HepG2 (cell line): ENCODE data around the gene STARD10. TPM values are rescaled to one million over a fixed set of nuclear protein-coding genes. Genes with fewer than 3 reads are reported as not detected.
A peak's percentile ranks its signal among the peaks of the same experiment; 100 is the strongest.

Source experiments
- ATAD3A ChIP-seq: sonication (generic); formaldehyde crosslinking; IDR thresholded peaks from 2 replicates; pipeline ENCODE4 v1.4.0; 2020; ENCODE audit warnings: missing genetic modification reagents
- CC2D1A ChIP-seq: sonication (generic); formaldehyde crosslinking; IDR thresholded peaks from 2 replicates; pipeline ENCODE4 v1.8.1; 2023; ENCODE audit warnings: mild to moderate bottlenecking, missing genetic modification reagents
- CSRNP2 ChIP-seq: sonication (generic); formaldehyde crosslinking; conservative IDR thresholded peaks from 2 replicates; pipeline ENCODE4 v1.8.0; 2022; ENCODE audit warnings: low read depth, missing genetic modification reagents
- GZF1 ChIP-seq: sonication (generic); formaldehyde crosslinking; IDR thresholded peaks from 2 replicates; pipeline ENCODE4 v1.5.1; 2020; ENCODE audit warnings: mild to moderate bottlenecking, missing genetic modification reagents
- HNRNPK ChIP-seq: fragments of 200-400 bp; formaldehyde crosslinking; IDR thresholded peaks from 2 replicates; pipeline ENCODE4 v1.6.1; 2018; ENCODE audit warnings: low read length, low read depth, moderate library complexity, mild to moderate bottlenecking; ENCODE audit not compliant: poor library complexity, severe bottlenecking
- KAT8 ChIP-seq: IDR thresholded peaks from 2 replicates; pipeline ENCODE4 v1.6.1; 2016; ENCODE audit warnings: missing genetic modification reagents, missing compliant biosample characterization
- SAFB2 ChIP-seq: sonication (generic); formaldehyde crosslinking; IDR thresholded peaks from 2 replicates; pipeline ENCODE4 v1.5.1; 2020; ENCODE audit warnings: missing genetic modification reagents, low read depth, mild to moderate bottlenecking, borderline replicate concordance
- SNRNP70 ChIP-seq: fragments of 200-400 bp; formaldehyde crosslinking; IDR thresholded peaks from 2 replicates; pipeline ENCODE4 v1.6.1; 2017; ENCODE audit warnings: mild to moderate bottlenecking, low read depth, low read length, moderate library complexity
- SPEN ChIP-seq: sonication (generic); formaldehyde crosslinking; IDR thresholded peaks from 2 replicates; pipeline ENCODE4 v1.5.1; 2020; ENCODE audit warnings: low read depth, mild to moderate bottlenecking, missing genetic modification reagents
- TARDBP ChIP-seq: sonication (generic); formaldehyde crosslinking; IDR thresholded peaks from 2 replicates; pipeline ENCODE4 v1.8.0; 2022; ENCODE audit warnings: mild to moderate bottlenecking, missing genetic modification reagents
- TCF7 ChIP-seq: sonication (generic); IDR thresholded peaks from 2 replicates; pipeline ENCODE4 v1.6.1; 2016; ENCODE audit warnings: antibody characterized with exemption, low read depth
- XBP1 ChIP-seq: sonication (generic); formaldehyde crosslinking; IDR thresholded peaks from 2 replicates; pipeline ENCODE4 v1.5.0; 2020; ENCODE audit warnings: missing genetic modification reagents
- ZFY ChIP-seq: sonication (generic); formaldehyde crosslinking; IDR thresholded peaks from 2 replicates; pipeline ENCODE4 v1.4.0; 2020; ENCODE audit warnings: missing genetic modification reagents
- ZNF33A ChIP-seq: sonication (generic); formaldehyde crosslinking; IDR thresholded peaks from 2 replicates; pipeline ENCODE4 v1.5.1; 2020; ENCODE audit warnings: missing genetic modification reagents, mild to moderate bottlenecking, moderate library complexity, borderline replicate concordance
- ZNF709 ChIP-seq: sonication (generic); formaldehyde crosslinking; IDR thresholded peaks from 2 replicates; pipeline ENCODE4 v1.5.0; 2020; ENCODE audit warnings: mild to moderate bottlenecking, missing genetic modification reagents
- ZNF788 ChIP-seq: sonication (generic); formaldehyde crosslinking; IDR thresholded peaks from 2 replicates; pipeline ENCODE4 v1.5.0; 2020; ENCODE audit warnings: mild to moderate bottlenecking, missing genetic modification reagents, borderline replicate concordance
- polyA plus RNA-seq, 8 experiments: library from polyadenylated mRNA; depleted of rRNA in 3 of 8; stranded (reverse) in 7 of 8; unstranded in 1 of 8; fragments of >200 nt; fragmentation: Illumina TruSeq in 4 of 8; extraction: Trizol in 4 of 8; gene quantifications; 2 replicates each; pipeline versions ENCODE4 v1.2.1 to v1.2.3, GENCODE V29; 2011 to 2016; ENCODE audit warnings: low read depth in 4 of 8, missing spikeins in 1 of 8, mixed read lengths in 1 of 8; ENCODE audit not compliant: insufficient read depth in 1 of 8
- total RNA-seq, 5 experiments: library from RNA; depleted of rRNA; stranded (reverse); fragments of >200 nt; fragmentation: Illumina TruSeq; extraction: Trizol; gene quantifications; 2 replicates each; pipeline ENCODE4 v1.2.3, GENCODE V29; 2016; ENCODE audit warnings: low read depth in 1 of 5
- TF ChIP-seq, protein P1 (sequence below): sonication (generic); formaldehyde crosslinking; IDR thresholded peaks from 2 replicates; pipeline ENCODE4 v1.8.0; 2022; ENCODE audit warnings: missing genetic modification reagents, mild to moderate bottlenecking, inconsistent platforms, borderline replicate concordance
- TF ChIP-seq, protein P2 (sequence below): sonication (generic); formaldehyde crosslinking; IDR thresholded peaks from 2 replicates; pipeline ENCODE4 v1.9.0; 2022; ENCODE audit warnings: low read depth, missing genetic modification reagents
- TF ChIP-seq, protein P3 (sequence below): sonication (generic); formaldehyde crosslinking; IDR thresholded peaks from 2 replicates; pipeline ENCODE4 v1.8.1; 2022; ENCODE audit warnings: low read depth, mild to moderate bottlenecking, missing genetic modification reagents

STARD10 gene
- total and polyA plus RNA-seq, 2 of the 13 experiments (the other 11 are each of a cell fraction or from before 2014, with no cell fraction given), result 260 to 341 TPM

- TF ChIP-seq ZNF788 (CRISPR knock-in tag) (peak; percentile 72), ZNF709 (CRISPR knock-in tag) (no peak), ATAD3A (CRISPR knock-in tag) (no peak), CSRNP2 (CRISPR knock-in tag) (no peak), SPEN (CRISPR knock-in tag) (peak; percentile 67; the same call in 1 of the 2 replicates), ZNF33A (CRISPR knock-in tag) (no peak), ZFY (CRISPR knock-in tag) (peak; percentile 47; the same call in 1 of the 2 replicates), KAT8 (CRISPR knock-in tag) (no peak; the same call in 1 of the 2 replicates), XBP1 (CRISPR knock-in tag) (no peak), TARDBP (CRISPR knock-in tag) (peak; percentile 49; the same call in 1 of the 2 replicates), TCF7 (no peak), CC2D1A (CRISPR knock-in tag) (no peak), SNRNP70 (no peak), SAFB2 (CRISPR knock-in tag) (no peak), HNRNPK (no peak), GZF1 (CRISPR knock-in tag) (no peak)
- TF ChIP-seq, protein P1, sequence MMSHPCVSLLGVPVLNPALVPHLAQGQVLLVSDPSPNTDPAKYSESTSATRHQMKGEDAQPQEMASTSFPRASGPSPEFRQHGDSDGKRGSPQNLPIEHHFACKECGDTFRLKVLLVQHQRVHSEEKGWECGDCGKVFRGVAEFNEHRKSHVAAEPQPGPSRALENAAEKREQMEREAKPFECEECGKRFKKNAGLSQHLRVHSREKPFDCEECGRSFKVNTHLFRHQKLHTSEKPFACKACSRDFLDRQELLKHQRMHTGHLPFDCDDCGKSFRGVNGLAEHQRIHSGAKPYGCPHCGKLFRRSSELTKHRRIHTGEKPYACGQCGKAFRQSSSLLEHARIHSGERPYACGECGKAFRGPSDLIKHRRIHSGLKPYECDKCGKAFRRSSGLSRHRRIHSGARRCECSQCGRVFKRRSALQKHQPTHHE, result no peak
- TF ChIP-seq, protein P2, sequence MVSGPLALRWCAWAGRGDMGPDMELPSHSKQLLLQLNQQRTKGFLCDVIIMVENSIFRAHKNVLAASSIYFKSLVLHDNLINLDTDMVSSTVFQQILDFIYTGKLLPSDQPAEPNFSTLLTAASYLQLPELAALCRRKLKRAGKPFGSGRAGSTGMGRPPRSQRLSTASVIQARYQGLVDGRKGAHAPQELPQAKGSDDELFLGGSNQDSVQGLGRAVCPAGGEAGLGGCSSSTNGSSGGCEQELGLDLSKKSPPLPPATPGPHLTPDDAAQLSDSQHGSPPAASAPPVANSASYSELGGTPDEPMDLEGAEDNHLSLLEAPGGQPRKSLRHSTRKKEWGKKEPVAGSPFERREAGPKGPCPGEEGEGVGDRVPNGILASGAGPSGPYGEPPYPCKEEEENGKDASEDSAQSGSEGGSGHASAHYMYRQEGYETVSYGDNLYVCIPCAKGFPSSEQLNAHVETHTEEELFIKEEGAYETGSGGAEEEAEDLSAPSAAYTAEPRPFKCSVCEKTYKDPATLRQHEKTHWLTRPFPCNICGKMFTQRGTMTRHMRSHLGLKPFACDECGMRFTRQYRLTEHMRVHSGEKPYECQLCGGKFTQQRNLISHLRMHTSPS (CRISPR knock-in tag), result peak; percentile 73; the same call in 1 of the 2 replicates
- TF ChIP-seq, protein P3, sequence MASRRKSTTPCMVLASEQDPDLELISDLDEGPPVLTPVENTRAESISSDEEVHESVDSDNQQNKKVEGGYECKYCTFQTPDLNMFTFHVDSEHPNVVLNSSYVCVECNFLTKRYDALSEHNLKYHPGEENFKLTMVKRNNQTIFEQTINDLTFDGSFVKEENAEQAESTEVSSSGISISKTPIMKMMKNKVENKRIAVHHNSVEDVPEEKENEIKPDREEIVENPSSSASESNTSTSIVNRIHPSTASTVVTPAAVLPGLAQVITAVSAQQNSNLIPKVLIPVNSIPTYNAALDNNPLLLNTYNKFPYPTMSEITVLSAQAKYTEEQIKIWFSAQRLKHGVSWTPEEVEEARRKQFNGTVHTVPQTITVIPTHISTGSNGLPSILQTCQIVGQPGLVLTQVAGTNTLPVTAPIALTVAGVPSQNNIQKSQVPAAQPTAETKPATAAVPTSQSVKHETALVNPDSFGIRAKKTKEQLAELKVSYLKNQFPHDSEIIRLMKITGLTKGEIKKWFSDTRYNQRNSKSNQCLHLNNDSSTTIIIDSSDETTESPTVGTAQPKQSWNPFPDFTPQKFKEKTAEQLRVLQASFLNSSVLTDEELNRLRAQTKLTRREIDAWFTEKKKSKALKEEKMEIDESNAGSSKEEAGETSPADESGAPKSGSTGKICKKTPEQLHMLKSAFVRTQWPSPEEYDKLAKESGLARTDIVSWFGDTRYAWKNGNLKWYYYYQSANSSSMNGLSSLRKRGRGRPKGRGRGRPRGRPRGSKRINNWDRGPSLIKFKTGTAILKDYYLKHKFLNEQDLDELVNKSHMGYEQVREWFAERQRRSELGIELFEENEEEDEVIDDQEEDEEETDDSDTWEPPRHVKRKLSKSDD, result no peak
Measured at GRCh38 chr11:72782081-72782920, 11.5 kb downstream of the STARD10 start (continued).
